Epithelial cell of esophagus (primary cell): ENCODE data around the gene FHIT.
A peak's percentile ranks its signal among the peaks of the same experiment; 100 is the strongest.

ENCODE experiments used
- DNase-seq: peaks from one replicate; pipeline ENCODE4 v3.0.0; 2010; ENCODE audit warnings: low read depth
- H3K4me3 ChIP-seq: 2 replicates; pipeline ENCODE4 v1.5.1; 2011; ENCODE audit warnings: mild to moderate bottlenecking, low read length, control low read depth
- TF ChIP-seq, protein P1 (sequence below): IDR thresholded peaks from 2 replicates; pipeline ENCODE4 v1.5.1; 2011; ENCODE audit warnings: low read depth, mild to moderate bottlenecking, low read length, control low read depth, inconsistent platforms; ENCODE audit not compliant: insufficient read depth; ENCODE audit errors: missing control alignments

The FHIT gene

DNA sequence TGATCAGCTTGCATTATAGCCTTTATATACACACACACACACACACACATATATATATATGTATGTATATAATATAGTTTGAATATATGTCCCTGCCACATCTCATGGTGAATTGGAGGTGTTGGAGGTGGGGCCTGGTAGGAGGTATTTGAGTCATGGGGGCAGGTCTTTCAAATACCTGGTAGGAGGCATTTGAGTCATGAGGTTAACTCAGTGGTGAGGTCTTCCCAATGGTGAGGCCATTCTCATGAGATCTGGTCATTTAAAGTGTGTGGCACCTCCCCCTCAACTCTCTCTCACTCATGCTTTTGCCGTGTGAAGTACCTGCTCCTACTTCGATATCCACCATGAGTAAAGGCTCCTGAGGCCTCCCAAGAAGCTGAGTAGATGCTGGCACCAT lies 27.5 kb upstream of the FHIT start:
- no peak for DNase-seq
- TF ChIP-seq, protein P1, sequence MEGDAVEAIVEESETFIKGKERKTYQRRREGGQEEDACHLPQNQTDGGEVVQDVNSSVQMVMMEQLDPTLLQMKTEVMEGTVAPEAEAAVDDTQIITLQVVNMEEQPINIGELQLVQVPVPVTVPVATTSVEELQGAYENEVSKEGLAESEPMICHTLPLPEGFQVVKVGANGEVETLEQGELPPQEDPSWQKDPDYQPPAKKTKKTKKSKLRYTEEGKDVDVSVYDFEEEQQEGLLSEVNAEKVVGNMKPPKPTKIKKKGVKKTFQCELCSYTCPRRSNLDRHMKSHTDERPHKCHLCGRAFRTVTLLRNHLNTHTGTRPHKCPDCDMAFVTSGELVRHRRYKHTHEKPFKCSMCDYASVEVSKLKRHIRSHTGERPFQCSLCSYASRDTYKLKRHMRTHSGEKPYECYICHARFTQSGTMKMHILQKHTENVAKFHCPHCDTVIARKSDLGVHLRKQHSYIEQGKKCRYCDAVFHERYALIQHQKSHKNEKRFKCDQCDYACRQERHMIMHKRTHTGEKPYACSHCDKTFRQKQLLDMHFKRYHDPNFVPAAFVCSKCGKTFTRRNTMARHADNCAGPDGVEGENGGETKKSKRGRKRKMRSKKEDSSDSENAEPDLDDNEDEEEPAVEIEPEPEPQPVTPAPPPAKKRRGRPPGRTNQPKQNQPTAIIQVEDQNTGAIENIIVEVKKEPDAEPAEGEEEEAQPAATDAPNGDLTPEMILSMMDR = no peak
- H3K4me3 ChIP-seq = no peak overlapping the region

DNA sequence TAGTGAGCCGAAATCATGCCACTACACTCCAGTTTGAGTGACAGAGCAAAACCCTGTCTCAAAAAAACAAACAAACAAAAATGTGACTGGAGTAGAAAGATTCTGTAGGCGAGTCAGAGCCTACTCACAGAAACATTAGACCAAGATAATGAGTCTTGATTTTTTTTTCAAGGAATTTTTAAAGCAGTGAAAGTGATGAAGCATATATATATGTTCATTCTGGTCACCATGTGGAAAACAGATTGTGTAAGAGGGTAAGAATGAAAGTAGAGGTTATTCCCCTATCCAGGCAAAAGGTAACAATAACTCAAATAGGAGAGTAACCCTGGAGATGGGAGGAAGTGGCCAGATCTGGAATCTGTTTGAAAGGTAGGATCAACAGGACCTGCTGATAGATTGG lies 26.2 kb upstream of the FHIT start:
- TF ChIP-seq, protein P1 = no peak

DNA sequence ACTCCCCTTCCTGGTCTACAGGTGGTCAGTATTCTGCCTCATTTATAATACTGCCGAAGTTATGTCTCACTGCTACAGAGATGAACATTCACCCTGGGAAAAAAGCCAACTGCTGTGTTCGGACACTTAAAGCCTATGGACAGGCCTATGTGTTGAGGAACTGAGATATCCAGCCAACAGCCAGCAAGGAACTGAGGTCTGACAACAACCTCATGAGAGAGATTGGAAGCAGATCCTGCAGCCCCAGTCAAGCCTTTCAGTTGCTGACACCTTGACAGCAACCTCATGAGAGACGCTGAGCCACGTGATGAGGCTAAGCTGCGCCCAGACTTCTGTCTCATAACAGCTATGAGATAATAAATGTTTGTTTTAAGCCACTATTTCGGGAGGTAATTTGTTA lies 18.2 kb upstream of the FHIT start:
- no peak for DNase-seq
- H3K4me3 ChIP-seq = no peak overlapping the region
- TF ChIP-seq, protein P1 = no peak

More for the DNA sequence above, 26.2 kb upstream of the FHIT start:
- DNase-seq = no peak
- no peak overlapping the region for H3K4me3 ChIP-seq

DNA sequence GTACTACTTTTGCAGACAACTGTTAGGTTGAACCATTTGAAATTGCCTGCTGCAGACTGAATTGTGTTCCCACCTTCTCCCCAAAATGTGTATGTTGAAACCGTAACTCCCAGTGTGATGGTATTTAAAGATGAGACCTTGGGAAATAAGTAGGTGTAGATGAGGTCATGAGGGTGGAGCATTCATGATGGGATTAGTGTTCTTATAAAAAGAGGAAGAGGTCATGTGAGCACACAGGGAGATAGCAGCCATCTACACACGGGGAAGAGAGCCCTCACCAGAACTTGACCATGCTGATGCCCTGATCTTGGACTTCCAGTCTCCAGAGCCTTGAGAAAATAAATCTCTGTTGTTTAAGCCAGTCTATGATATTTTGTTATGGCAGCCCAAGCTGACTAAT lies 17.4 kb upstream of the FHIT start:
- TF ChIP-seq, protein P1 = no peak
- H3K4me3 ChIP-seq = no peak overlapping the region
- peak; percentile 17 for DNase-seq

DNA sequence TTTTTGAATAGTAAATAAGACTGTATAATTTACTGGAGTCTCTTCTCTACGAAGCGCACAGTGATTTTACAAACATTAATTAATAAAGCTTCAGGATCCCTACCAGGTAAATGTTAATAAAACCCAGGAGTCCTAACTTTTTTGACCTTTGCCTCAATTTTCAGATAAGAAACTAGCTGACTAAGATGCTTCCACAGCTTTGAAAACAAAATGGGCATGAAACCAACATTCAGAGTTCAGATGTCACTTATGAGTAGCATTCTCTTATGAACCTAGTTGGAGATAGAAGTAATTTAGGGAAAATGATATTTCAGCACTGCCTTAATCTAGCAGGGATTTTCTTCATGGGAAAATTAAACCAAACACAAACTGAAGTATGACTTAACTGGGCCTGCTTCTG lies 13.0 kb upstream of the FHIT start:
- TF ChIP-seq, protein P1 = no peak
- no peak overlapping the region for H3K4me3 ChIP-seq
- DNase-seq = no peak

DNA sequence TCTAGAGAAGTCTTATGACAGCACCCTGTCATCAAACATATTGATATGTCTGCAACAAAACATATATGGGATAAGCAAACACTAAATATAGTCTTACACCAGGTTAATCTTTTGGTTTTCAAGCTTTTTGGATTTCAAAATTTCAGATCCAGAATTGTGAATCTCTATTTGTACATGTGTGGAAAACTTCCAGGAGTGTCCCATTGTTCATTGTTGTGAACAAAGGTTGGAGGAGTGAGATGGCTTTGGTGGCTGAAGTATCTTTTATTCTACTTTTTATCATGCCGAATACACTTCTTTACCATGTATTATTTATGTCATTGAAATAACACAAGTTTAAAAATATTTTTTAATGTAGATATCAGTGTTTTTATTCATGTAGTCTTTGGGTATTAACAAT lies 5.9 kb upstream of the FHIT start:
- H3K4me3 ChIP-seq = no peak overlapping the region

DNA sequence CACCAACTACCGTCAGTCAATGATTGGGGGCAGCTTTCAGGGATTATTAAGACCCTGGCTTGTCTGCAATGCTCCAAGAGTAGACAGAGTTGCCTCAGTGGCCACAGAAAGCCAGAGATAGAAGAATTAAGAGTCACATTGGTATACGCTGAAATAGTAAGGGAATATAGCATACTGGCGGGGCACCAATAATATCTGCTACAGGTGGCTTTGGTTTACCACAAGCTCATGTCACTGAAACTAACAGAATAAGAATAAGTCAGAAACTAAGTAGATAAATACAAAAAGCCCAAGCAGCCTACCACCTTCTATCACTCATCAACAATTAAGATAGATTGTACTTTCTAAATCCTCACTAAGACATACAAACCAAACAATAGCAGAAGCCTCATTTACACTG lies 2.5 kb upstream of the FHIT start:
- no peak overlapping the region for H3K4me3 ChIP-seq
- TF ChIP-seq, protein P1 = no peak
- no peak for DNase-seq

More for the DNA sequence above, 5.9 kb upstream of the FHIT start:
- TF ChIP-seq, protein P1 = no peak
- no peak for DNase-seq
